PC-3 (cell line): ENCODE results near the gene ETNK1. TPM values are rescaled to one million over a fixed set of nuclear protein-coding genes. Genes with fewer than 3 reads are reported as not detected.
"Not testable (repeated sequence)": the region's sequence is repeated elsewhere in the genome, so short reads cannot be mapped to it uniquely, and the experiment has no call there.

ENCODE experiments used
- ATAC-seq: fragments of 200-7000 bp; cut with Tn5 transposase; 2 replicates; pipeline ENCODE4 v1.9.1; 2020; ENCODE audit warnings: mild to moderate bottlenecking, moderate library complexity
- BruUV-seq: library from RNA; stranded (reverse); fragments of 400-500 nt; replicated peaks from 2 replicates; lab custom pipeline; 2021; lab: Mats Ljungman, UMichigan
- CTCF ChIA-PET: fragments of 300-600 bp; sonication (Branson Sonifier 250); formaldehyde crosslinking; loops from one replicate; lab custom pipeline; 2022; ENCODE audit warnings: antibody characterized with exemption; lab: Charles Lee
- POLR2A ChIA-PET: fragments of 300-600 bp; sonication (Branson Sonifier 250); formaldehyde crosslinking; loops from one replicate; lab custom pipeline; 2022; ENCODE audit warnings: antibody characterized with exemption; ENCODE audit not compliant: unreplicated experiment; lab: Charles Lee
- DNase-seq: peaks from one replicate; pipeline ENCODE4 v3.0.0-alpha.2; 2015
- H2AFZ ChIP-seq: fragments of 300-600 bp; sonication (generic); 2 replicates; pipeline ENCODE4 v1.6.0; 2016; ENCODE audit warnings: antibody characterized with exemption, low read length
- H3F3A ChIP-seq: fragments of 300-600 bp; sonication (generic); one replicate; pipeline ENCODE4 v1.6.0; 2017; ENCODE audit warnings: antibody characterized with exemption, low read length, control low read depth, mild to moderate bottlenecking; ENCODE audit not compliant: unreplicated experiment
- H3K27ac ChIP-seq: fragments of 300-600 bp; sonication (generic); 2 replicates; pipeline ENCODE4 v1.5.1; 2016; ENCODE audit warnings: mild to moderate bottlenecking, low read length
- H3K27me3 ChIP-seq: fragments of 300-600 bp; sonication (generic); 2 replicates; pipeline ENCODE4 v1.6.1; 2016; ENCODE audit warnings: low read length, mixed read lengths
- H3K36me3 ChIP-seq: fragments of 300-600 bp; sonication (generic); 2 replicates; pipeline ENCODE4 v1.6.1; 2016; ENCODE audit warnings: low read depth, mixed run types, low read length, mixed read lengths
- H3K4me1 ChIP-seq: fragments of 300-600 bp; sonication (generic); 2 replicates; pipeline ENCODE4 v1.5.1; 2016; ENCODE audit warnings: low read length; ENCODE audit not compliant: insufficient read depth
- H3K4me2 ChIP-seq: fragments of 300-600 bp; sonication (generic); 2 replicates; pipeline ENCODE4 v1.6.0; 2016; ENCODE audit warnings: low read length
- H3K4me3 ChIP-seq: fragments of 300-600 bp; sonication (generic); 2 replicates; pipeline ENCODE4 v1.5.1; 2016; ENCODE audit warnings: mild to moderate bottlenecking, low read length, mixed read lengths
- H3K79me2 ChIP-seq: fragments of 300-600 bp; sonication (generic); 2 replicates; pipeline ENCODE4 v1.6.1; 2017; ENCODE audit warnings: low read length, mixed read lengths
- H3K9ac ChIP-seq: fragments of 300-600 bp; sonication (generic); 2 replicates; pipeline ENCODE4 v1.6.0; 2016; ENCODE audit warnings: mild to moderate bottlenecking, low read length
- H3K9me2 ChIP-seq: fragments of 300-600 bp; sonication (generic); replicated peaks from 2 replicates; pipeline ENCODE4 v1.6.1; 2016; ENCODE audit warnings: mixed run types, low read length, mixed read lengths
- H3K9me3 ChIP-seq: fragments of 300-600 bp; sonication (generic); 2 replicates; pipeline ENCODE4 v1.6.1; 2016; ENCODE audit warnings: low read length, mixed read lengths
- H4K20me1 ChIP-seq: fragments of 300-600 bp; sonication (generic); 2 replicates; pipeline ENCODE4 v1.6.1; 2016; ENCODE audit warnings: low read length, mixed read lengths
- CTCF ChIP-seq: fragments of 300-600 bp; sonication (generic); conservative IDR thresholded peaks from 2 replicates; pipeline ENCODE4 v1.5.1; 2017; ENCODE audit warnings: antibody characterized with exemption, low read depth, mild to moderate bottlenecking, low read length
- EZH2 ChIP-seq: fragments of 300-600 bp; sonication (generic); IDR thresholded peaks from one replicate; pipeline ENCODE4 v1.6.1; 2017; ENCODE audit warnings: antibody characterized with exemption, mild to moderate bottlenecking, low read length; ENCODE audit not compliant: unreplicated experiment
- EZH2phosphoT487 ChIP-seq: fragments of 300-600 bp; sonication (generic); IDR thresholded peaks from 2 replicates; pipeline ENCODE4 v1.6.1; 2018; ENCODE audit warnings: mild to moderate bottlenecking, antibody characterized with exemption, low read length, borderline replicate concordance
- intact Hi-C: fragments of 100-400 bp; cut with micrococcal nuclease; formaldehyde crosslinking; loops from 2 replicates; pipeline ENCODE4 v1.9.0; 2023
- total RNA-seq: library from RNA; depleted of rRNA; stranded (reverse); fragments of >200 nt; gene quantifications from 2 replicates; pipeline ENCODE4 v1.2.3, GENCODE V29; 2014

ETNK1 gene
- total RNA-seq, 1 experiment from 2014 or later, result 17.8 TPM

GRCh38 chr12:22588817-22589216 lies 36.2 kb upstream of the ETNK1 start:
- POLR2A ChIA-PET, result no interaction called here
- intact Hi-C loops, result no loop called here
- Histone ChIP-seq H3K9me3 (no peaks in the 10 kb centered on the region), H3K4me3 (no peak overlapping the region), H3K4me2 (no peak overlapping the region), H3K79me2 (no peaks in the 10 kb centered on the region), H2AFZ (no peak overlapping the region), H3K9me2 (no peaks in the 10 kb centered on the region), H4K20me1 (no peaks in the 10 kb centered on the region), H3K4me1 (peaks cover 3% of the 10 kb centered on the region; the same call in 1 of the 2 replicates), H3K9ac (no peak overlapping the region), H3K36me3 (no peaks in the 10 kb centered on the region), H3K27ac (no peak overlapping the region), H3F3A (peaks cover under 1% of the 10 kb centered on the region), H3K27me3 (no peaks in the 10 kb centered on the region)
- no peak for TF ChIP-seq EZH2phosphoT487
- TF ChIP-seq CTCF, result no peak
- no peak for TF ChIP-seq EZH2
- BruUV-seq, result no TSS peak
- CTCF ChIA-PET, result no interaction called here
- ATAC-seq, result no peak
- no peak for DNase-seq

- no peak for ATAC-seq
- ChIA-PET CTCF (no interaction called here), POLR2A (no interaction called here)
- intact Hi-C loops, result no loop called here
- H3K9me3 ChIP-seq, result no peaks in the 10 kb centered on the region
- H3K27ac ChIP-seq, result no peak overlapping the region
- no peaks in the 10 kb centered on the region for H3K4me1 ChIP-seq
- no peak overlapping the region for H2AFZ ChIP-seq
- no TSS peak for BruUV-seq
- no peaks in the 10 kb centered on the region for H3F3A ChIP-seq
- DNase-seq, result no peak
- no peak overlapping the region for H3K4me3 ChIP-seq
- no peak overlapping the region for H3K4me2 ChIP-seq
- H3K27me3 ChIP-seq, result no peaks in the 10 kb centered on the region
- TF ChIP-seq CTCF (no peak), EZH2phosphoT487 (no peak), EZH2 (no peak)
- no peaks in the 10 kb centered on the region for H3K9me2 ChIP-seq
- no peak overlapping the region for H3K9ac ChIP-seq
- no peaks in the 10 kb centered on the region for H3K36me3 ChIP-seq
- no peaks in the 10 kb centered on the region for H4K20me1 ChIP-seq
- no peaks in the 10 kb centered on the region for H3K79me2 ChIP-seq
These were observed 31.1 kb upstream of the ETNK1 start for GRCh38 chr12:22593864-22594263.

GRCh38 chr12:22597539-22597938 lies 27.4 kb upstream of the ETNK1 start:
- H4K20me1 ChIP-seq, H3K27me3 ChIP-seq, DNase-seq, intact Hi-C loops, H3K9me2 ChIP-seq, H3K4me3 ChIP-seq, H3F3A ChIP-seq, H3K9me3 ChIP-seq, BruUV-seq, H3K4me1 ChIP-seq, H3K36me3 ChIP-seq, CTCF ChIA-PET, H3K4me2 ChIP-seq, H3K79me2 ChIP-seq, H2AFZ ChIP-seq, H3K27ac ChIP-seq, ATAC-seq, H3K9ac ChIP-seq: not testable (repeated sequence)
- POLR2A ChIA-PET, result interaction anchor here (0.7 kb wide), 1 partner anchor 73 kb away, joined by 4 read pairs; no protein-coding TSS in a partner anchor
